T-helper 17 cell (primary cell): ENCODE results near the gene TMEM169. TPM values are rescaled to one million over a fixed set of nuclear protein-coding genes. Genes with fewer than 3 reads are reported as not detected.

Experiments used
- ATAC-seq: fragments of 150-1000 bp; cut with Tn5 transposase; 2 replicates; pipeline ENCODE4 v1.10.0; 2021; ENCODE audit warnings: mild to moderate bottlenecking, moderate library complexity
- DNase-seq, 3 donors: peaks; one replicate each; pipeline versions ENCODE4 v3.0.0 to v3.0.0-alpha.2; 2020 to 2021
- H3K9me3 ChIP-seq: one replicate; pipeline ENCODE4 v1.7.0; 2013; ENCODE audit warnings: low read length, mild to moderate bottlenecking; ENCODE audit not compliant: control insufficient read depth, poor library complexity, severe bottlenecking
- H3K27ac Mint-ChIP-seq: one replicate; pipeline ENCODE4 v1.8.0; 2022; ENCODE audit warnings: mild to moderate bottlenecking, moderate library complexity, mixed read lengths
- H3K27me3 Mint-ChIP-seq: one replicate; pipeline ENCODE4 v1.8.0; 2022; ENCODE audit warnings: mixed read lengths
- H3K36me3 Mint-ChIP-seq: one replicate; pipeline ENCODE4 v1.8.0; 2022; ENCODE audit warnings: low read depth, mixed read lengths
- H3K4me1 Mint-ChIP-seq: one replicate; pipeline ENCODE4 v1.8.0; 2022; ENCODE audit warnings: mild to moderate bottlenecking, mixed read lengths
- H3K4me3 Mint-ChIP-seq: one replicate; pipeline ENCODE4 v1.8.0; 2022; ENCODE audit warnings: mild to moderate bottlenecking, moderate library complexity, mixed read lengths
- total RNA-seq, 4 donors: library from RNA in 2 of 4; stranded (reverse) in 2 of 4; gene quantifications; one replicate each; pipeline ENCODE4 v1.2.3 and lab custom pipeline; 2022 to 2026

TMEM169 gene
- total RNA-seq, 2 donors from 2014 or later = 1.6 to 2.2 TPM

DNA sequence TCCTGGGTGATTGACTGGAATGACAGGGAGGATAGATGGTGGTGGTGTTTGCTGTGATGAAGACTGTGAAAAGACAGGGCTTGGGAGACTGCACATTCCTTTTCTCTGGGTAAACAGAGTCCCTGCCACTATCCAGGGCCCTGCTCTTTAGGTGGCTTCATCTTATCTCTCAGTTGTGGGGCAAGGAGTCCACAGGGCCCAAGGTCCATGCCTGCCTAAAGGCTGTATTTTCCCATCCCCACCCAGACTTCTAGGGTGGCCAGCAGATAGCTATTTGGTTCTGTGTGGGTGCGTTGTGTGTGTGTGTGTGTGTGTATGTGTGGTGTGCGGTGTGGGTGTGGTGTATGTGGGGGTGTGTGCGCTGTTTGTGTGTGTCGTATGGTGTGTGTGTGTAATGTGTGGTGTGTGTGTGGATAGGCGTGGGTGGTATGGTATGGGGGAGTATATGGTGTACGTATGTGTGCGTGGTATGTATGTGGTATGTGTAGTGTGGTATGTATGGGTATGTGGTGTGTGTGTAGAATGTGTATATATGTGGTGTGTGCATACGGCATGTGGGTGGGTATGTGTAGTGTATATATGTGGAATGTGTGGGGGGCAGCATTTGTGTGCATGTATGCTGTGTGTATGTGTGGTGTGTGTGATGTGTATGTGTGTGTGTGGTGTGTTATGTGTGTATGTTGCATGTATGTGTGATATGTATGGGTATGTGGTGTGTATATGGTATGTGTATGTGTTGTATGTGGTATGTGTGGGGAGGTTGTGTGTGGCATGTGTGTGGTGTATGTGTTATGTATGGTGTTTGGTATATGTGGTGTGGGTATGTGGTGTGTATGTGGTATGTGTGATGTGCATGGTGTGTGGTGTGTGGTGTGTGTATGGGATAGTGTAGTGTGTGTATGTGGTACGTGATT, 17.0 kb downstream of the TMEM169 start:
- H3K4me3 Mint-ChIP-seq = no peak overlapping the region
- H3K27me3 Mint-ChIP-seq = no peaks in the 10 kb centered on the region
- no peak for ATAC-seq
- H3K36me3 Mint-ChIP-seq = peaks cover 11% of the 10 kb centered on the region
- no peaks in the 10 kb centered on the region for H3K9me3 ChIP-seq
- no peak overlapping the region for H3K27ac Mint-ChIP-seq
- DNase-seq = no peak
- H3K4me1 Mint-ChIP-seq = no peaks in the 10 kb centered on the region

DNA sequence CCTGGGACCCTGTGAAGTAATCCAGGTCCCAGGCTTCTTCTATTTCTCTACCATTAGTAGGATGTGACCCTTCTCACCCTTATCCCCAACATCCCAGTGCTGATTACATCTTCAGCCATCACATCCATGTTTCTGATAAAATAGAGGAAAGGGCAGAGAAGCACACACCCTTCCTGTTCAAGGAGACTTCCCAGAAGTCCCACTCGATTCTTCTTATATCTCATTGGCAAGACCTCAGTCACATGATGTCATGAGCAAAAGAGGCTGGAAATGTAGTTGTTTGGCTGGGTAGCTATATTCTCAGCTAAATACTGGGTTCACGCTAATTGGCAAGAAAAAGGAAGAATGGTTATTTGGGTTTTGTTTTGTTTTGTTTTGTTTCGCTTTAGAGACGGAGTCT, 19.4 kb downstream of the TMEM169 start:
- peaks cover 11% of the 10 kb centered on the region for H3K36me3 Mint-ChIP-seq
- H3K4me3 Mint-ChIP-seq = no peak overlapping the region
- no peaks in the 10 kb centered on the region for H3K4me1 Mint-ChIP-seq
- no peak overlapping the region for H3K27ac Mint-ChIP-seq
- ATAC-seq = no peak
- no peak for DNase-seq
- H3K27me3 Mint-ChIP-seq = no peaks in the 10 kb centered on the region
- no peaks in the 10 kb centered on the region for H3K9me3 ChIP-seq

DNA sequence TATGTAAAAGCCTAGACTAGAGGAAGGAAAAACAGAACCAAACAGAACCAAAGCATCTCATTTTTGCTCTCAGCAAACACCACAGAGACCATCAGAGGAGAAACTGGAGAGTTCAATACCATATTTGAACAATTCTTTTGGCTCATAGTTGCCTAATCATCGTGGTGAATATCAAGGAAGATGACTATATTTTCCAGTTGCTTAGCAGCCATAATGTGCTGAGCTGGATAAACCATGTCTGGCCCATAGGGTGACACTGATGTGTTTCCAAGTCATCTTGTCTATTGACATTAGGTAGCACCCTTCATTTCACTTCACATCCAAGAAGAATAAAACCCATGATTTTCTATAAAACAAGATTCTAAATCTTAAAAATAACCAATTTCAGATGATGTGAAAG, 21.5 kb downstream of the TMEM169 start:
- H3K9me3 ChIP-seq = no peaks in the 10 kb centered on the region
- no peak for ATAC-seq
- Mint-ChIP-seq H3K27me3 (no peaks in the 10 kb centered on the region), H3K4me3 (no peak overlapping the region), H3K36me3 (peaks cover 11% of the 10 kb centered on the region), H3K4me1 (no peaks in the 10 kb centered on the region), H3K27ac (no peak overlapping the region)
- no peak for DNase-seq

DNA sequence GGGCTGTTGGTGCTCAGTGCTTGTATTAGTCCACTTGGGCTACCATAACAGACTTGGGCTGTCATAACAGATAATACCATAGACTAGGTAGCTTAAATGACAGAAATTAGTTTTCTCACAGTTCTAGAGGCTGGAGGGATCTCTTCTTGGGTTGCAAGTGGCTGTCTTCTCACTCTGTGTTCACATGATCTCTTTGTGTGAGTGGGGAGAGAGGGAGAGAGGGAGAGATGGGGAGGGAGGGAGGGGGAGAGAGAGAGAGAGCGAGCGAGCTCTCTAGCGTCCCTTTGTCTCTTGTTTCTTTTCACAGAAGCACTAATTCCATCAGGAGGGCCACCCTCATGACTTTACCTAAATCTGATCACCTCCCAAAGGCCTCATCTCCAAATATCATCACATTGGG, 23.0 kb downstream of the TMEM169 start:
- no peak for DNase-seq
- peaks cover 9% of the 10 kb centered on the region for H3K4me1 Mint-ChIP-seq
- H3K9me3 ChIP-seq = no peaks in the 10 kb centered on the region
- peak overlapping the region; percentile 24 for H3K27ac Mint-ChIP-seq
- peaks cover 13% of the 10 kb centered on the region for H3K36me3 Mint-ChIP-seq
- no peaks in the 10 kb centered on the region for H3K27me3 Mint-ChIP-seq
- H3K4me3 Mint-ChIP-seq = no peak overlapping the region
- ATAC-seq = no peak

DNA sequence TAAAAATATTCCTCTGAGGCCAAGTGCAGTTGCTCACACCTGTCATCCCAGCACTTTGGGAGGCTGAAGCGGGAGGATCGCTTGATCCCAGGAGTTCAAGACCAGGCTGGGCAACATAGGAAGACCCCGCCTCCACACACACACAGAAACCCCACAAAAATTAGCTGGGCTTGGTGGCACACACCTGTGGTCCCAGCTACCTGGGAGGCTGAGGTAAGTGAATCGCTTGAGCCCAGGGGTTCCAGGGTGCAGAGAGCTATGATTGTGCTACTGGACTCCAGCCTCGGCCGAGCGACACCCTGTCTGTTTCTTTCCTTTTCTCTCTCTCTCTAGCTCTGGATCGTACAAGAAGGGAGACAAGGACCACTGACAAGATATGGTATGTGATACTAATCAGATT, 25.6 kb downstream of the TMEM169 start:
- H3K4me3 Mint-ChIP-seq = no peak overlapping the region
- no peaks in the 10 kb centered on the region for H3K9me3 ChIP-seq
- no peaks in the 10 kb centered on the region for H3K27me3 Mint-ChIP-seq
- no peak overlapping the region for H3K27ac Mint-ChIP-seq
- peaks cover 16% of the 10 kb centered on the region for H3K4me1 Mint-ChIP-seq
- H3K36me3 Mint-ChIP-seq = peaks cover 6% of the 10 kb centered on the region
- ATAC-seq = no peak
- no peak for DNase-seq

DNA sequence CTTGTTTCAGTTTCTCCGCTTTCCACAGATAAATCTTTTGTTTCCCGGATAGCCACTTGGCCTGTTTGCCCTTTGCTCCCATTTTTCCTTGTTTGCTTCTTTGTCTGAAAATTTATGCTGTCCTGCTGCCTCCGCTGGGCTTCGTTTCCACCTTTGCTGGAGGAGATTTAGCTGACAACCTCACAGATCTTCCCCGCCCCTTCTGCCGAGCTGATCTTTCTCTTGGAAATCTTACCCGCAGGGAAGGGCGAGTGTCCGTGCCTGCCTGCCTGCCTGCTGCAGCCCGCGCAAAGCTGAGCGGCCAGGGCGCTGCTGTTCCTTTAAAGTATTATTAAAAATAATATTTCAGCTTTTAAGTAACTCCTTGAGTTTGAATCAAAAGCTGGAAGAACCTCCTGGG, 26.0 kb downstream of the TMEM169 start:
- no peaks in the 10 kb centered on the region for H3K27me3 Mint-ChIP-seq
- no peak overlapping the region for H3K27ac Mint-ChIP-seq
- peaks cover 6% of the 10 kb centered on the region for H3K36me3 Mint-ChIP-seq
- DNase-seq (no peak), ATAC-seq (no peak)
- no peaks in the 10 kb centered on the region for H3K9me3 ChIP-seq
- H3K4me1 Mint-ChIP-seq = peaks cover 20% of the 10 kb centered on the region
- H3K4me3 Mint-ChIP-seq = no peak overlapping the region

DNA sequence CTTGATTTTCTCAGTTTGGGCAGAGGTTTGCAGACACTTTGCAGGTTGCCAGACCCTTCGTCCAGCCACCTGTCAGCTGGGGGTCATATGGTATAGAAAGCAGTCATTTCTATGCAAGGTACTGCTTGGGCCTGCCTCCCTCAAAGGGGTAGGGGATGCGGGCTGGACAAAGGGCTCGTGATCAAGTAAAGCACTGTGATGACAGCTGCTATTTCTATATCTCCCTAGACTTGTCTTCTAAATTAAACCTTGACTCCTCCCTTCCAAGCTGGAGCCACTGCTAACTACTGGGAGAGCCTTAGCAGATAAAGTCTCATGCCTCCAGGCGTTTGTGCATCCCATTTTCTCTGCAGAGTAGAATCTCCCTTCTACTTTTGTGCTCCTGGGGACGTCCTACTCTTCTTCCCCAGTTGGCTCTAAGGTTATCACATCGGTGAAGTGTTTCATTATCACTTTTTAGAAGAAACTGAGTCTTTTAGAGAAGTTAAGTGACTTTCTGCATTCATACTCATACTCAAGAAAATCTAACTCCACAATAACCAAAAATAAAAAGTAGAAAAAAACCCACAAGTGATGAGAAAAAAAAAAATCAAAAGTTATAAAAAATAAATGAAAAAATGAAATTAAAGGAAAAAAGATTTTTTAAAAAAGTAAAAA, 26.7 kb downstream of the TMEM169 start:
- peak overlapping the region; percentile 100 for H3K4me3 Mint-ChIP-seq
- DNase-seq (no peak), ATAC-seq (no peak)
- no peaks in the 10 kb centered on the region for H3K9me3 ChIP-seq
- no peaks in the 10 kb centered on the region for H3K27me3 Mint-ChIP-seq
- peaks cover 6% of the 10 kb centered on the region for H3K36me3 Mint-ChIP-seq
- H3K27ac Mint-ChIP-seq = peak overlapping the region; percentile 100
- peaks cover 26% of the 10 kb centered on the region for H3K4me1 Mint-ChIP-seq

DNA sequence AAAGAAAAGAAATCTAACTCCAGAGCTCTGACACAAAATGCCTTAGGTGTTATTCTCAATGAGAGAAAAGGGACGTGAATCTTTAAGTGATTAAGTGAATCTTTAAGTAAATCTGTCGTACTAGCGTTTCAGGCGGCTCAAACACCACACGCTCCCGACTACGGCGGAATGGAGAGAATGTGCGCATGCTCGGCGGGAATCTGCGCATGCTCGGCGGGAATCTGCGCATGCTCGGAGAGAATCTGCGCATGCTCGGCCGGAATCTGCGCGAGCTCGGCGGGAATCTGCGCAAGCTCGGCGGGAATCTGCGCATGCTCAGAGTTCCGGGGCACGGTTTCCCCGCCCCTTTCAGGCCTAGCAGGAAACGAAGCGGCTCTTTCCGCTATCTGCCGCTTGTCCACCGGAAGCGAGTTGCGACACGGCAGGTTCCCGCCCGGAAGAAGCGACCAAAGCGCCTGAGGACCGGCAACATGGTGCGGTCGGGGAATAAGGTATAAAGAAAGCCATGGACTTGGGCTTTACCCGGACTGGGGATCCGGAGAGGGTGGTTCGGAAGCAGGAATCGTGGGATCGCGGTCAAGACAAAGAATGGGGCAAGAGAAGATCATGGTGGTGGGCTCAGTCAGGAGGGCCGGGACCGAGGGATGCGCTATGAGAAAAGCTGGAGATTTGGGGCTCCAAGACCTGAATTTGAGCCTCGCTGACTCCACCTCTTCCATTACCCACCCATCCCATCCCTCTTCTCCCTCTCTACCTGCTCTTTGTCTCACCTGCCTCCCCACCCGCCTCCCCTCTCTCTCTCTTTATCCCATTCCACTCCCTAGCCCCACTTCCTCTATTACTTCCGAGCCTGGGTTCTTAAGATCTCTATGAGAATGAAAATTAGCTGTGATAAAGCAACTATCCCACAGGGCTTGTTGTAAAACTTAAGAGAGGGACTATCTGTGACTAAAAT, 27.5 kb downstream of the TMEM169 start, which contains the start of gene XRCC5:
TSS of gene XRCC5 (plus strand) at position 382 of the 955 bp plus-strand sequence. CDS start at position 471, 89 bp downstream.
- Mint-ChIP-seq H3K27me3 (no peaks in the 10 kb centered on the region), H3K27ac (peak within 1 kb of the TSS; percentile 100), H3K4me1 (peaks cover 32% of the 10 kb centered on the region), H3K4me3 (peak within 1 kb of the TSS; percentile 100), H3K36me3 (peaks cover 7% of the 10 kb centered on the region)
- DNase-seq (peak; percentile 89 to 98 (median 95)), ATAC-seq (peak; percentile 86)
- H3K9me3 ChIP-seq = no peaks in the 10 kb centered on the region

DNA sequence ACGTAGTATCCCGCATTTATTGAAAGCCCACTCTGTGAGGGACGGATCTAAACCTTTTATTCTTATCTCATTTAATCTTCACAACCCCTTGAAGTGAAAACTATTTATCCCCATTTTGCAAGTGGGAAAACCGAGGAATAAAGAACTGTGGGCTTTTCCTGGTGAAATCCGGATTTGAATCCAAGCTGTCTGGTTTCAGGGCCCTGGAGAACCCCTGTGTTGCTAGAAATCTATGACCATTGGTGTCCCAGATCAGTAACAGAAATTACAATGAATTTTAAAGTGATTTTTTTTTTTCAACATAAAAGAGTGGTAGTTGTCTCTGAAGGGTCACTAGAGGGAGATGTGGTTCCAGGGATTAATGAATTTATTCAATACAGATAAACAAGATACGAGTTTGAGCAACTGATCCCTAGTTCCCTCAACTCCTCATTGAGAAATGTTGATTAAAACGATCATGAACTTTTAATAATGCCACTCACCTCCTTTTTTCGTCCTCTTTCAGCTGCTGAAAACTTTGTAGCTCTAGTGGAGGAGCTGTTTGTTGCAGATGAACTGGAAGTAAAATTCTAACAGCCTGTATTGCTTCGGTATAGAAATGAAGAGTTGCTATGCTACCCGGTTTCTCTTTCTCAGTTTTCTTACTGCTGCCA, 28.4 kb downstream of the TMEM169 start:
- H3K4me1 Mint-ChIP-seq = peaks cover 40% of the 10 kb centered on the region
- no peak for ATAC-seq

DNA sequence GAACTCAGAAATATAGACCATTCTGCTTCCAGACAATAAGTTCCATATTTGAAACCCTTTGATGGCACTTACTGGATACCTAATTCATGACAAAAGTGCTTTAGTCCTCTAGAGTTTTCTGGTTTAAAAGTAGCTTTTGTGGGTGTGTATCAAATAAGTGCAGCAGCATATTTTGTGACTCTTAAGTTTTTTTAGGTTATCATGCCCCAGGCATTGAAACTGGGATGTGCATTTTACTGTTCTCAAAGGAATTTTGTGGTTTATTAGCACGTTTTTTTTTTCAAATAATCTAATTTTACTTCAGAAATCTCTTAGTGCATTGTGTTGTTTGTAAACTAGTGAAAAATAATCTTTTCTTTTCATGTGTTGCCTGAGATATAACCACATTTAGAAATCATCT, 28.9 kb downstream of the TMEM169 start:
- DNase-seq (no peak), ATAC-seq (no peak)
- Mint-ChIP-seq H3K4me3 (peak overlapping the region; percentile 100), H3K36me3 (peaks cover 9% of the 10 kb centered on the region), H3K4me1 (peaks cover 43% of the 10 kb centered on the region), H3K27me3 (no peaks in the 10 kb centered on the region), H3K27ac (peak overlapping the region; percentile 100)
- H3K9me3 ChIP-seq = no peaks in the 10 kb centered on the region

More for the DNA sequence above, 28.4 kb downstream of the TMEM169 start:
- Mint-ChIP-seq H3K27ac (peak overlapping the region; percentile 100), H3K27me3 (no peaks in the 10 kb centered on the region), H3K4me3 (peak overlapping the region; percentile 100), H3K36me3 (peaks cover 9% of the 10 kb centered on the region)
- no peak for DNase-seq
- H3K9me3 ChIP-seq = no peaks in the 10 kb centered on the region

DNA sequence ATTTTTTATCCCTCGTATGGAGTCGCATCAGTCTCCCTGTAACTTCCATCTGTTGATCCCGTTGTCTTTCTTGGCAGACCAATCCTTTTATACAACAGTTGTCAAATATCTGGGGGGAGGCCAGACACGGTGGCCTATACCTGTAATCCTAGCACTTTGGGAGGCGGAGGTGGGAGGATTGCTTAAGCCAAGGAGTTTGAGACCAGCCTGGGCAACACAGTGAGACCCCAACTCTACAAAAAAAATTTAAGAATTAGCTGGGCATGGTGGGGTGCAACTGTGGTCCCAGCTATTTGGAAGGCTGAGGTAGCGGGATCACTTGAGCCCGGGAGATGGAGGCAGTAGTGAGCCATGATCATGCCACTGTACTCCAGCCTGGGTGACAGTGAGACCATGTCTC, 29.4 kb downstream of the TMEM169 start:
- H3K4me3 Mint-ChIP-seq = no peak overlapping the region
- H3K9me3 ChIP-seq = no peaks in the 10 kb centered on the region
- H3K36me3 Mint-ChIP-seq = peaks cover 9% of the 10 kb centered on the region
- H3K27me3 Mint-ChIP-seq = no peaks in the 10 kb centered on the region
- ATAC-seq (no peak), DNase-seq (no peak)
- H3K27ac Mint-ChIP-seq = peak overlapping the region; percentile 100
- H3K4me1 Mint-ChIP-seq = peaks cover 45% of the 10 kb centered on the region

DNA sequence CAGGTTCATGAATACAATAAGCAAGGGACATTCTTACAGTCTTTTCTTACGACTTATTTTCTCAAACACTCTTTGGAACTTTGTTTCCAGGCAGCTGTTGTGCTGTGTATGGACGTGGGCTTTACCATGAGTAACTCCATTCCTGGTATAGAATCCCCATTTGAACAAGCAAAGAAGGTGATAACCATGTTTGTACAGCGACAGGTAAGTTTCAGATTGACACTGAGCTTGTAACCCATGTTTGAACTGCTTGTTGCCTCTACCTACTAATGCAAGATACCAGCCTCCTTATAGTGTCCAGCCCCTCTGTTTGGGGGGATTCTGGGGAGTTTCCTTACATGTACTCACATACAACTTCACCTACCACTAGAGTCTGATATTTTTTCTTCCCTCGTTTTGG, 31.2 kb downstream of the TMEM169 start:
- Mint-ChIP-seq H3K36me3 (peaks cover 11% of the 10 kb centered on the region), H3K27ac (peak overlapping the region; percentile 100), H3K27me3 (no peaks in the 10 kb centered on the region), H3K4me1 (peaks cover 56% of the 10 kb centered on the region), H3K4me3 (peak overlapping the region; percentile 33)
- H3K9me3 ChIP-seq = no peaks in the 10 kb centered on the region
- DNase-seq = no peak
- ATAC-seq = no peak
